ENCODE measurements around the gene CHRNB4. TPM values are rescaled to one million over a fixed set of nuclear protein-coding genes. Genes with fewer than 3 reads are reported as not detected.

CHRNB4 gene
- total RNA-seq, 6 experiments from 2014 or later, result 0.53 TPM; not detected in 5

DNA sequence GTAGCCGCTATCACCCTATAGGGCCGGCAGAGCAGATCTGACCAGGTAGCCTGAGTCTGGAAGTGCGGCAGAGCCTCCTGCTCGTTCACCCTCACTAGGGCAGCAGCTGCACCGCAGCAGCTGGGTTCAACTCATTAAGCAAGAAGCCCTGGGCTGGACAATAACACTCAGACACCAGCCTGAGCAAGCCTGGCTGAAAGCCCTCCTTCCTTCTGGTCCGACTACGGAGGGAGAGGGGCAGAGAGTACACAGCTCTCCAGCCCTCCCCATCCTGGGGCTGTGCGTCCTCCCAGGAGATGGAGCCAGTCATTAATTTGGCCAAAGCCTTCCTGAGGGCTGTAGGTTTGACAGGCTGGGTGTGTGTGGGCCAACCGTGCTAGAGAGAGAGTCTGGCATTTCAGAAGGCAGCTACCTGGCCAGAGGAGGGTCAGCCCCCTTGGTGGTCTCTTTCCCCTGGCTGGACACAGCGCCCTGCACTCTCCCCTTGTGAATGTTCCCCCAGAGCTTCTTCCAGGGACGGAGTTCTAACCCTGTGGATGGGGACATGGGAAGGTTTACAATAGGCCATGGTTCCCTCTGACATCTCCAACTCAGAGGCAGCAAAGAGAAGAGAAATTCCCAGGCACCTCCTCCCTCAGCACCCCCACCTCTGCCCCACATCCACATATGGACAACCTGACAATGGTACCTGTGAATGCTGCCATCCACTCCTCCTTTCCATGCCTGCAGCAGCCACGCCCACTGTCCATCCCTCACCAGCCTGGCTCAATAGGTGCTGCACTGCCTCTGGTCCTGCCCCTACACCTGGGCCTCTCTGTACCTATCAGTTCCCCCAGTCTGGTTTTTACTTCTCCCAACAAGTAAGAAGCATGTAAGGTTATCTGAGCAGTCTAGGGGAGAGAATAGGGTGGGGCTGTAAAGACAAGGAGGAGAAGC, 6.5 kb downstream of the CHRNB4 start:
- no peak for ATAC-seq
- no peaks in the 10 kb centered on the region for H3K4me1 ChIP-seq
- no peaks in the 10 kb centered on the region for H3K36me3 ChIP-seq
- WGBS (ENCODE audit: insufficient coverage, low coverage, low lambda C conversion rate, missing lambda C conversion rate), result 79% methylated on average over 5 of the region's 12 CpGs
- H3K9me3 ChIP-seq, result no peaks in the 10 kb centered on the region
- intact Hi-C loops (cut with DNase I), result loop anchor here (5.0 kb wide), 2 partner anchors 68 to 78 kb away; no protein-coding TSS in a partner anchor
- H3K4me3 ChIP-seq, result no peak overlapping the region
- no peak for TF ChIP-seq POLR2A (IDR thresholded peaks at IDR 0.05)
- TF ChIP-seq, protein P1, sequence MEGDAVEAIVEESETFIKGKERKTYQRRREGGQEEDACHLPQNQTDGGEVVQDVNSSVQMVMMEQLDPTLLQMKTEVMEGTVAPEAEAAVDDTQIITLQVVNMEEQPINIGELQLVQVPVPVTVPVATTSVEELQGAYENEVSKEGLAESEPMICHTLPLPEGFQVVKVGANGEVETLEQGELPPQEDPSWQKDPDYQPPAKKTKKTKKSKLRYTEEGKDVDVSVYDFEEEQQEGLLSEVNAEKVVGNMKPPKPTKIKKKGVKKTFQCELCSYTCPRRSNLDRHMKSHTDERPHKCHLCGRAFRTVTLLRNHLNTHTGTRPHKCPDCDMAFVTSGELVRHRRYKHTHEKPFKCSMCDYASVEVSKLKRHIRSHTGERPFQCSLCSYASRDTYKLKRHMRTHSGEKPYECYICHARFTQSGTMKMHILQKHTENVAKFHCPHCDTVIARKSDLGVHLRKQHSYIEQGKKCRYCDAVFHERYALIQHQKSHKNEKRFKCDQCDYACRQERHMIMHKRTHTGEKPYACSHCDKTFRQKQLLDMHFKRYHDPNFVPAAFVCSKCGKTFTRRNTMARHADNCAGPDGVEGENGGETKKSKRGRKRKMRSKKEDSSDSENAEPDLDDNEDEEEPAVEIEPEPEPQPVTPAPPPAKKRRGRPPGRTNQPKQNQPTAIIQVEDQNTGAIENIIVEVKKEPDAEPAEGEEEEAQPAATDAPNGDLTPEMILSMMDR (IDR thresholded peaks at IDR 0.05), result no peak
- H3K27ac ChIP-seq, result no peak overlapping the region
- H3K27me3 ChIP-seq, result no peaks in the 10 kb centered on the region
- no peak for DNase-seq

DNA sequence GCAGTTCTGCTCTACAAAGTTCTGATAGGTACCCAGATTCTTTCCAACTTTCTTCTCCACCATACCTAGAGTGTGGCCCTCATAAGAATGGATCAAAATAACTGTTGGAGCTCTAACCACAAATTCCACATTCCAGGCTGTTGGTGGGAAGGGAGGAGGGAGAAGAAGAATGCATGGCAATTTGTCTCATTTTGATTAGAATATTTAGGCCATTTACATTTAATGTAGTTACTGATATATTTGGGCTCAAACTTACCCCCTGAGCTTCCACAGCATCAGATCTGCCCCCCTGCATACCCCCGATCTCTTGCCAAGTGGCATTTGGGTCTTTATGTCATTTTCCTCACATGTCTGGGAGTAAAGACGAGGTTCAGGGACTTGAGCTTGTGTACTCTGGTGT, 7.7 kb downstream of the CHRNB4 start:
- intact Hi-C loops (cut with DNase I), result no loop called here
- H3K4me3 ChIP-seq, result no peak overlapping the region
- no peaks in the 10 kb centered on the region for H3K27me3 ChIP-seq
- no peaks in the 10 kb centered on the region for H3K9me3 ChIP-seq
- TF ChIP-seq POLR2A (IDR thresholded peaks at IDR 0.05), result no peak
- TF ChIP-seq, protein P1 (IDR thresholded peaks at IDR 0.05), result no peak
- no peak overlapping the region for H3K27ac ChIP-seq
- no peak for ATAC-seq
- no peaks in the 10 kb centered on the region for H3K4me1 ChIP-seq
- DNase-seq, result no peak
- H3K36me3 ChIP-seq, result no peaks in the 10 kb centered on the region
- WGBS (ENCODE audit: insufficient coverage, low coverage, low lambda C conversion rate, missing lambda C conversion rate), result 73% methylated on average over 2 of the region's 2 CpGs

DNA sequence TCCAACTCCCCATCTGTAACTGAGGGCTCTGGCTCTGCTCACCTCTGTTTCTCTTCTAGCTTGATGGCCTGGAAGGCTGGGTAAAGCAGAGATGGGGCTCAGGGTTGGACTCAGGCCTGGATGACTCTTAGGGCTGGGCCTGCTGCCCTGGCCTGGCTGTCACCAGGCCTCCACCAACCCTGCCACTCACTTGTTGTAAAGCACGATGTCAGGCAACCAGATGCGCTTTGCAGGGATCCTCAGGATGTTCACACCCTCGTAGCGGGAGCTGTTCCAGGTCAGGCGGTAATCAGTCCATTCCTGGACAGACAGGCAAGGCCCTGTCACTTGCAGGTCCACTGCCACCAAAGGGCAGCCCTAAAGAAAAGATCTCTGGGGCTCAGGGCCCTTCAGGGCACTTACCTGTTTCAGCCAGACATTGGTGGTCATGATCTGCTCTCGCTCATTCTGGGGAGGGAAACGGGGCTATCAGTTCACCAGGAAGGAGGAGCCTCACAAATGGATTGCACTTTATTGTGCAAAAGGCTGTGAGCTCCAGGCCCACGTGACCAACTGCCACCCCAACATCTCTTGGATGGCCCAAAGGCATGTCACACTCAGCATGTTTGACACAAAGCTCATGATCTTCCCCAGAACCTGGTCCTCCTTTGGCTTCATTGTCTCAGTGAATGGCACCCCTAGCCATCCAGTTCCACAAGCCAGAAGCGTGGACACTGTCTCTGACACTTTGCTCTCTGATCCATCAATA, 9.9 kb downstream of the CHRNB4 start:
- ATAC-seq (no peak), DNase-seq (no peak)
- Histone ChIP-seq H3K27ac (no peak overlapping the region), H3K27me3 (no peaks in the 10 kb centered on the region), H3K9me3 (no peaks in the 10 kb centered on the region), H3K4me1 (no peaks in the 10 kb centered on the region), H3K36me3 (no peaks in the 10 kb centered on the region), H3K4me3 (no peak overlapping the region)
- TF ChIP-seq, protein P1 (IDR thresholded peaks at IDR 0.05), result no peak
- TF ChIP-seq POLR2A (IDR thresholded peaks at IDR 0.05), result no peak
- 69% methylated on average over 3 of the region's 9 CpGs for WGBS (ENCODE audit: insufficient coverage, low coverage, low lambda C conversion rate, missing lambda C conversion rate)
- intact Hi-C loops (cut with DNase I), result no loop called here

DNA sequence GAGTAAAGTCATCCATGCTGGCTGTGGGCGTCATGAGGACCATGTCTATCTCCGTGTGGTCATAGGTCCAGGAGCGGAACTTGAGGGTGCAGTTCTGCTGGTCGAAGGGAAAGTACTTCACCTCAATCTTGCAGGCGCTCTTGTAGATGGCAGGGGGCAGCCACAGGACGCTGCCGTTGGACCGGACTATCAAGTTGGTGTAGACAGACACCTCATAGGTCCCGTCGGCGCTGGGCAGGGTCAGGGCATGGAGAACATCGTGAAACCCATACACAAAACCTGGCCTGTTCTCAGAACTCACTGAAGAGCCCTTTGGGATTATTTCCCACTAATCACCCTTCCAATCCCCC, 11.3 kb downstream of the CHRNB4 start:
- TF ChIP-seq, protein P1 (IDR thresholded peaks at IDR 0.05), result no peak
- no peak for TF ChIP-seq POLR2A (IDR thresholded peaks at IDR 0.05)
- Histone ChIP-seq H3K36me3 (no peaks in the 10 kb centered on the region), H3K9me3 (no peaks in the 10 kb centered on the region), H3K27me3 (no peaks in the 10 kb centered on the region), H3K27ac (no peak overlapping the region), H3K4me3 (no peak overlapping the region), H3K4me1 (no peaks in the 10 kb centered on the region)
- DNase-seq (no peak), ATAC-seq (no peak)
- no CpG with 5 or more reads among the region's 12 CpGs for WGBS (ENCODE audit: insufficient coverage, low coverage, low lambda C conversion rate, missing lambda C conversion rate)
- intact Hi-C loops (cut with DNase I), result no loop called here

All from right lobe of liver (tissue), 6 donors.